Upper lobe of left lung (tissue), 6 donors: ENCODE data around the gene PELI2. TPM values are rescaled to one million over a fixed set of nuclear protein-coding genes. Genes with fewer than 3 reads are reported as not detected.

Source experiments
- ATAC-seq, 2 donors: fragments of 200-7000 bp; cut with Tn5 transposase; one replicate each; pipeline ENCODE4 v1.9.1; 2022; ENCODE audit warnings: mild to moderate bottlenecking in 2 of 2, moderate library complexity in 2 of 2; ENCODE audit not compliant: low FRiP score in 2 of 2
- DNase-seq, 2 donors: peaks; one replicate each; pipeline ENCODE4 v3.0.0-alpha.2; 2019 to 2020
- H3K27ac ChIP-seq, 4 donors: fragments of 200-600 bp; sonication (generic); one replicate each; pipeline ENCODE4 v1.5.1; 2016 to 2019
- H3K27me3 ChIP-seq, 4 donors: fragments of 200-600 bp; sonication (generic); one replicate each; pipeline ENCODE4 v1.5.1; 2017 to 2019
- H3K36me3 ChIP-seq, 4 donors: fragments of 200-600 bp; sonication (generic); one replicate each; pipeline ENCODE4 v1.5.1; 2016 to 2019
- H3K4me1 ChIP-seq, 4 donors: fragments of 200-600 bp; sonication (generic); one replicate each; pipeline ENCODE4 v1.5.1; 2018 to 2019
- H3K4me3 ChIP-seq, 4 donors: fragments of 200-600 bp; sonication (generic); one replicate each; pipeline ENCODE4 v1.5.1; 2017 to 2019; ENCODE audit warnings: mild to moderate bottlenecking in 2 of 4, moderate library complexity in 1 of 4
- H3K9me3 ChIP-seq, 4 donors: fragments of 200-600 bp; sonication (generic); one replicate each; pipeline ENCODE4 v1.5.1; 2018 to 2019
- CTCF ChIP-seq, 6 experiments: fragments of 450-650 bp in 4 of 6; fragments of 200-600 bp in 2 of 6; sonication (generic) in 2 of 6; IDR thresholded peaks; one replicate each; pipeline ENCODE4 v1.5.1; 2016 to 2019; ENCODE audit warnings: antibody characterized with exemption in 6 of 6
- EP300 ChIP-seq, 4 donors: sonication (generic); formaldehyde crosslinking; IDR thresholded peaks; one replicate each; pipeline ENCODE4 v1.5.1; 2017; ENCODE audit warnings: antibody characterized with exemption in 4 of 4, control low read depth in 2 of 4
- POLR2A ChIP-seq, 4 donors: fragments of 450-650 bp; IDR thresholded peaks; one replicate each; pipeline ENCODE4 v1.5.1; 2016 to 2017; ENCODE audit warnings: antibody characterized with exemption in 4 of 4, mild to moderate bottlenecking in 2 of 4
- POLR2AphosphoS5 ChIP-seq, 2 donors: sonication (generic); formaldehyde crosslinking; IDR thresholded peaks; one replicate each; pipeline ENCODE4 v1.5.1; 2017; ENCODE audit warnings: antibody characterized with exemption in 2 of 2
- WGBS, 2 donors: methylation state at CpG; one replicate each; pipeline ENCODE4 v1.1.5; 2017 to 2018; 5-methylcytosine and 5-hydroxymethylcytosine counted together
- total RNA-seq, 6 donors: library from RNA; depleted of rRNA in 4 of 6; stranded (reverse); fragments of >200 nt in 4 of 6; gene quantifications; one replicate each; pipeline versions ENCODE4 v1.1.0 to v1.2.1, GENCODE V29; 2016 to 2021
- donor health status: DM: no; HTN: no; CAD: no; lungs with moderate emphysema.
- donor health status: DM: no; HTN: yes; CAD: no; lungs with severe emphysema.

PELI2 gene
- total RNA-seq, 6 donors from 2014 or later, result 9.0 to 21.6 (median 17.9) TPM

- ATAC-seq, result no peak
- no peaks in the 10 kb centered on the region for H3K27me3 ChIP-seq
- H3K9me3 ChIP-seq, result no peaks in the 10 kb centered on the region
- DNase-seq, result no peak
- no peaks in the 10 kb centered on the region for H3K36me3 ChIP-seq
- no peak overlapping the region for H3K4me3 ChIP-seq
- peaks cover 0 to 7% (median 3%) of the 10 kb centered on the region in 4 donors for H3K4me1 ChIP-seq
- no peak overlapping the region for H3K27ac ChIP-seq
- WGBS, 2 donors, result 72% methylated on average over 5 of the region's 5 CpGs
- TF ChIP-seq POLR2AphosphoS5 (IDR thresholded peaks at IDR 0.05) (no peak), CTCF (IDR thresholded peaks at IDR 0.05) (no peak), EP300 (IDR thresholded peaks at IDR 0.05) (no peak), POLR2A (IDR thresholded peaks at IDR 0.05) (no peak)
Measured at GRCh38 chr14:56247495-56248200, 129.4 kb downstream of the PELI2 start.

DNA sequence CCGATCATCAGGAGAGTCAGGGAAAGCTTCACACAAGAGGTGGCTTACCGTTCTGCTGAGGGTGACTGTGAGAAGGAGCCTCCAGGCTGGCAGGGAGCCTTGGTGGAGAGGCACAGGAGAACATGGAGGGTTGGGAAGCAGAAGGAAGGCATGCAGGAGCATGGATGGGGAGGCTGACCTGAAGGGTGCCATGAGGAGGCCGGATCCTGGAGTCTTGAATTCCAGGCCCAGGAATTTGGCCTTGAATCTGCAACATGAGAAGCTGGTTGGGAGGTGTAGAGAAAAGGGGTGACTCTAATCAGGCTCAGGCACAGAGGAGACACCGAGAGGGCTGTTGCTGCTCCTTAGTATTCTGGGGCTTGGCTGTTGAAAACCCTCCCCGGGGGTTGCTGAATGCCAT is 130.2 kb downstream of the PELI2 start:
- Histone ChIP-seq H3K27me3 (no peaks in the 10 kb centered on the region), H3K4me3 (no peak overlapping the region), H3K4me1 (peaks cover 0 to 5% (median 2%) of the 10 kb centered on the region in 4 donors), H3K36me3 (no peaks in the 10 kb centered on the region), H3K9me3 (no peaks in the 10 kb centered on the region), H3K27ac (no peak overlapping the region)
- ATAC-seq, result no peak
- no peak for TF ChIP-seq EP300 (IDR thresholded peaks at IDR 0.05)
- TF ChIP-seq CTCF (IDR thresholded peaks at IDR 0.05), result no peak
- TF ChIP-seq POLR2A (IDR thresholded peaks at IDR 0.05), result no peak
- no peak for TF ChIP-seq POLR2AphosphoS5 (IDR thresholded peaks at IDR 0.05)
- no peak for DNase-seq
- WGBS, 2 donors, result 78 to 86% methylated on average over 5 of the region's 5 CpGs

- ATAC-seq, result no peak
- Histone ChIP-seq H3K4me1 (no peaks in the 10 kb centered on the region), H3K36me3 (no peaks in the 10 kb centered on the region), H3K27me3 (no peaks in the 10 kb centered on the region), H3K9me3 (peaks cover 0 to 8% (median 0%) of the 10 kb centered on the region in 4 donors), H3K4me3 (no peak overlapping the region), H3K27ac (no peak overlapping the region)
- TF ChIP-seq POLR2AphosphoS5 (IDR thresholded peaks at IDR 0.05) (no peak), CTCF (IDR thresholded peaks at IDR 0.05) (no peak), EP300 (IDR thresholded peaks at IDR 0.05) (no peak), POLR2A (IDR thresholded peaks at IDR 0.05) (no peak)
- WGBS, 2 donors, result 81 to 86% methylated on average over 4 of the region's 4 CpGs
- no peak for DNase-seq
Measured at GRCh38 chr14:56261046-56261445, 142.8 kb downstream of the PELI2 start.

DNA sequence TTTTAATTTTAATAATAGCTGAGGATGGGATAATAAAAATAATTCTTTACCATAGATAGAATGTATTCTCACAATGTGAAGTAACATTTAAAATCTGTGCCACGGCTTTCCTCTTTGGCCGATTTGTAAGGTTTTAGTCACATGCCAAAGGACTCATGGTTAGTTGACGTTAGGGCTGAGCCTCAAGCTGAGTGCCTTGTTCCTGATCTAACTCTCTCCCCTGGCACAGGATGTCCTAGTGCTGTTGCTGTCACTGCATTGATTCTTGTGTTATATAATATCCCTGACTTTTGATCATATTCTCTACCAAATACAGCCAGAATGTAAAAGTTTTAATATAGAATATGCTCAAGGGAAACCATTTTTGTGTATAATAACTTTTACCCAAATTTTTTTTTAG is 144.3 kb downstream of the PELI2 start:
- no peaks in the 10 kb centered on the region for H3K4me1 ChIP-seq
- ATAC-seq, result no peak
- H3K9me3 ChIP-seq, result peaks cover 0 to 8% (median 0%) of the 10 kb centered on the region in 4 donors
- TF ChIP-seq POLR2A (IDR thresholded peaks at IDR 0.05) (no peak), CTCF (IDR thresholded peaks at IDR 0.05) (no peak), EP300 (IDR thresholded peaks at IDR 0.05) (no peak), POLR2AphosphoS5 (IDR thresholded peaks at IDR 0.05) (no peak)
- 87 to 90% methylated on average over 3 of the region's 3 CpGs for WGBS, 2 donors
- no peaks in the 10 kb centered on the region for H3K27me3 ChIP-seq
- H3K27ac ChIP-seq, result no peak overlapping the region
- no peak for DNase-seq
- H3K36me3 ChIP-seq, result no peaks in the 10 kb centered on the region
- H3K4me3 ChIP-seq, result no peak overlapping the region

DNA sequence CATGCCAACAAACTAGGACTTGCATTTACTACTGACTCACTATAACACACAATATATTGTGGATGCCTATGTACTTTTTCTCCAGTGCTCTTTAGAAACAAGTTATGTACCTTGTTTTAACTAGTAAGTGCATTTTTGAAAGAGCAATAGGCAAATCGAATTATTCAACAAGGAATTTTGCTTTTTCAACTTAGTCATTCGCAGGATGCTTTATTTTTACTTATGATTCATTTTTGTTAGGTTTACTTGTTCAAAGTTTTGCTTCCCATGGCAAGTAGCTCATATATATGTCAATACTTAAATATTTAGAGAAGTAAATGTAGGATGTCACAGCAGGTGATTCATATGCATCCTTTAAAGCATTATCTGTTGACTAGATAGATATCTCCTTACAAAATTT is 149.8 kb downstream of the PELI2 start:
- H3K27me3 ChIP-seq, result no peaks in the 10 kb centered on the region
- no peak overlapping the region for H3K4me3 ChIP-seq
- H3K4me1 ChIP-seq, result no peaks in the 10 kb centered on the region
- H3K27ac ChIP-seq, result no peak overlapping the region
- DNase-seq (no peak), ATAC-seq (no peak)
- no peaks in the 10 kb centered on the region for H3K9me3 ChIP-seq
- 86 to 95% methylated on average over 2 of the region's 2 CpGs for WGBS, 2 donors
- no peak for TF ChIP-seq POLR2AphosphoS5 (IDR thresholded peaks at IDR 0.05)
- TF ChIP-seq POLR2A (IDR thresholded peaks at IDR 0.05), result no peak
- no peak for TF ChIP-seq CTCF (IDR thresholded peaks at IDR 0.05)
- no peak for TF ChIP-seq EP300 (IDR thresholded peaks at IDR 0.05)
- H3K36me3 ChIP-seq, result no peaks in the 10 kb centered on the region
